GM12892 (cell line): Measurements from ENCODE around the gene RNF223.

Experiments
- POLR2A ChIP-seq: IDR thresholded peaks from 2 replicates; pipeline ENCODE4 v1.6.1; 2011; ENCODE audit warnings: low read depth, low read length, control low read depth
- POLR2AphosphoS5 ChIP-seq: IDR thresholded peaks from 2 replicates; pipeline ENCODE4 v1.6.1; 2011; ENCODE audit warnings: low read depth, low read length, control low read depth

DNA sequence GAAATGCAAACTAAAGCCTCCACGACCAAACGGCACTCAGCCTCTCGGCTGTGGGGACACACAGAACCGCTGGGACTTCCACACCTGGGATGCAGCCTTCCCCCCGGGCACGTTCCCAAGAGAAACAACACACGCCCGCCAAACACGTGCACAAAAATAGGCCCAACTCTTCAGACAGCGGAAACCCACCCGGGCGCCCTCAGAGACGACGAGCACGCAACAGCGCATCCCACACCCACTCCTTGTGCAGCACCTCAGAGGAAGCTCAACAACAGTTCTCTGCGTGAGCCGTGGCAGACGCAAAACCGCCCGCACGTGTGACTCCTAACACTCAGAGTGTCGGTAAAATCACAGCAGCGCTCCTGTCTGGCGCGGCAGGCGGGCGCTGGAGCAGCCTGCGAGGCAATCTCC, 36.5 kb upstream of the RNF223 start:
- TF ChIP-seq POLR2A: no peak
- no peak for TF ChIP-seq POLR2AphosphoS5
